Esophagus muscularis mucosa (tissue), 4 donors: Measurements from ENCODE around the gene NXPH3. TPM values are rescaled to one million over a fixed set of nuclear protein-coding genes. Genes with fewer than 3 reads are reported as not detected.

ENCODE experiments used
- DNase-seq: peaks from one replicate; pipeline ENCODE4 v3.0.0-alpha.2; 2017; ENCODE audit errors: extremely low spot score
- H3K27ac ChIP-seq, 4 donors: fragments of 200-600 bp; sonication (generic); replicated peaks in 1 of 4; 1 replicate in 3 of 4; 2 replicates in 1 of 4; pipeline ENCODE4 v1.5.1; 2016 to 2019; ENCODE audit warnings: mild to moderate bottlenecking in 1 of 4
- H3K27me3 ChIP-seq, 4 donors: fragments of 200-600 bp; sonication (generic); one replicate each; pipeline versions ENCODE4 v1.5.1 to v1.6.0; 2016 to 2019
- H3K36me3 ChIP-seq, 4 donors: fragments of 200-600 bp; sonication (generic); one replicate each; pipeline ENCODE4 v1.5.1; 2016 to 2019
- H3K4me1 ChIP-seq, 4 donors: fragments of 200-600 bp; sonication (generic); one replicate each; pipeline ENCODE4 v1.5.1; 2016 to 2019
- H3K4me3 ChIP-seq, 4 donors: fragments of 200-600 bp; sonication (generic); 1 replicate in 2 of 4; 2 replicates in 2 of 4; pipeline ENCODE4 v1.5.1; 2016 to 2019; ENCODE audit warnings: mild to moderate bottlenecking in 4 of 4, moderate library complexity in 1 of 4
- H3K9me3 ChIP-seq, 4 donors: fragments of 200-600 bp; sonication (generic); 1 replicate in 3 of 4; 2 replicates in 1 of 4; pipeline ENCODE4 v1.5.1; 2016 to 2019
- CTCF ChIP-seq, 3 experiments: fragments of 200-600 bp in 2 of 3; fragments of 450-650 bp in 1 of 3; sonication (generic) in 2 of 3; IDR thresholded peaks; one replicate each; pipeline ENCODE4 v1.5.1; 2017 to 2019; ENCODE audit warnings: antibody characterized with exemption in 3 of 3, mild to moderate bottlenecking in 2 of 3, moderate library complexity in 1 of 3
- EP300 ChIP-seq: sonication (generic); formaldehyde crosslinking; IDR thresholded peaks from one replicate; pipeline ENCODE4 v1.6.1; 2017; ENCODE audit warnings: antibody characterized with exemption
- POLR2A ChIP-seq: fragments of 450-650 bp; IDR thresholded peaks from one replicate; pipeline ENCODE4 v1.6.1; 2017; ENCODE audit warnings: antibody characterized with exemption, moderate library complexity, mild to moderate bottlenecking, low read depth
- POLR2AphosphoS5 ChIP-seq, 2 donors: sonication (generic); formaldehyde crosslinking; IDR thresholded peaks; one replicate each; pipeline ENCODE4 v1.6.1; 2017; ENCODE audit warnings: antibody characterized with exemption in 2 of 2
- WGBS: methylation state at CpG from one replicate; pipeline ENCODE4 v1.1.5; 2018; 5-methylcytosine and 5-hydroxymethylcytosine counted together
- intact Hi-C: fragments of 100-400 bp; cut with DNase I; formaldehyde crosslinking; loops from one replicate; pipeline ENCODE4 v1.15.1; 2023
- total RNA-seq, 4 donors: library from RNA; depleted of rRNA; stranded (reverse); fragments of >200 nt; gene quantifications; one replicate each; pipeline versions ENCODE4 v1.1.0 to v1.2.1, GENCODE V29; 2016

The NXPH3 gene
- total RNA-seq, 4 donors from 2014 or later: 12.6 to 37.8 (median 21.2) TPM

- intact Hi-C loops: no loop called here
- peaks cover 0 to 18% (median 5%) of the 10 kb centered on the region in 4 donors for H3K36me3 ChIP-seq
- H3K4me3 ChIP-seq: no peak overlapping the region
- H3K27me3 ChIP-seq: no peaks in the 10 kb centered on the region
- no peaks in the 10 kb centered on the region for H3K9me3 ChIP-seq
- DNase-seq: no peak
- WGBS: 67% methylated on average over 3 of the region's 3 CpGs
- H3K4me1 ChIP-seq: peaks cover 0 to 8% (median 2%) of the 10 kb centered on the region in 4 donors
- H3K27ac ChIP-seq: no peak overlapping the region
- TF ChIP-seq CTCF (IDR thresholded peaks at IDR 0.05) (peak in 1 of 3 experiments; percentile 10), POLR2AphosphoS5 (IDR thresholded peaks at IDR 0.05) (no peak), EP300 (no peak), POLR2A (no peak)
Observed at GRCh38 chr17:49585422-49586027, 9.9 kb downstream of the NXPH3 start.

- H3K4me3 ChIP-seq: no peak overlapping the region
- WGBS: 90% methylated on average over 12 of the region's 12 CpGs
- peaks cover 0 to 30% (median 12%) of the 10 kb centered on the region in 4 donors for H3K36me3 ChIP-seq
- no peaks in the 10 kb centered on the region for H3K27me3 ChIP-seq
- no peak for TF ChIP-seq CTCF (IDR thresholded peaks at IDR 0.05)
- TF ChIP-seq EP300: no peak
- TF ChIP-seq POLR2A: no peak
- TF ChIP-seq POLR2AphosphoS5 (IDR thresholded peaks at IDR 0.05): peak in 1 of 2 donors; percentile 16
- H3K9me3 ChIP-seq: no peaks in the 10 kb centered on the region
- intact Hi-C loops: no loop called here
- peaks cover 0 to 8% (median 0%) of the 10 kb centered on the region in 4 donors for H3K4me1 ChIP-seq
- no peak for DNase-seq
- H3K27ac ChIP-seq: peak overlapping the region in 1 of 4 donors; percentile 58
Observed at GRCh38 chr17:49587366-49588073, 11.8 kb downstream of the NXPH3 start.

GRCh38 chr17:49588312-49588711 is 12.6 kb downstream of the NXPH3 start:
- Histone ChIP-seq H3K36me3 (peaks cover 3 to 38% (median 16%) of the 10 kb centered on the region in 4 donors), H3K27ac (peak overlapping the region in 3 of 4 donors; percentile 39 to 58 (median 45)), H3K4me1 (peaks cover 0 to 8% (median 0%) of the 10 kb centered on the region in 4 donors), H3K4me3 (no peak overlapping the region), H3K27me3 (no peaks in the 10 kb centered on the region), H3K9me3 (no peaks in the 10 kb centered on the region)
- TF ChIP-seq EP300: no peak
- TF ChIP-seq POLR2A: no peak
- no peak for TF ChIP-seq POLR2AphosphoS5 (IDR thresholded peaks at IDR 0.05)
- TF ChIP-seq CTCF (IDR thresholded peaks at IDR 0.05): no peak
- 89% methylated on average over 8 of the region's 8 CpGs for WGBS
- no peak for DNase-seq
- intact Hi-C loops: no loop called here

GRCh38 chr17:49588726-49589576 is 13.3 kb downstream of the NXPH3 start:
- H3K4me3 ChIP-seq: no peak overlapping the region
- H3K36me3 ChIP-seq: peaks cover 9 to 44% (median 22%) of the 10 kb centered on the region in 4 donors
- no peaks in the 10 kb centered on the region for H3K27me3 ChIP-seq
- TF ChIP-seq EP300: no peak
- no peak for TF ChIP-seq POLR2A
- TF ChIP-seq POLR2AphosphoS5 (IDR thresholded peaks at IDR 0.05): no peak
- no peak for TF ChIP-seq CTCF (IDR thresholded peaks at IDR 0.05)
- no peaks in the 10 kb centered on the region for H3K9me3 ChIP-seq
- peak overlapping the region in 3 of 4 donors; percentile 39 to 58 (median 45) for H3K27ac ChIP-seq
- DNase-seq: peak; percentile 88
- intact Hi-C loops: no loop called here
- 80% methylated on average over 7 of the region's 8 CpGs for WGBS
- H3K4me1 ChIP-seq: peaks cover 0 to 8% (median 0%) of the 10 kb centered on the region in 4 donors
